ENCODE measurements around the gene KRTAP10-6.

Gene KRTAP10-6

GRCh38 chr21:44637018-44637850 is 44.9 kb upstream of the KRTAP10-6 start, which contains the start of gene KRTAP10-10:
Gene KRTAP10-10 (plus strand): TSS chr21:44637356. CDS start chr21:44637418, 62 bp downstream.
- Histone ChIP-seq H3K4me2 (ENCODE audit: low read depth, low read length, poor library complexity, severe bottlenecking) (no peak within 1 kb of the TSS), H3K27ac (ENCODE audit: low read depth, low read length) (no peak within 1 kb of the TSS), H4K20me1 (ENCODE audit: low read depth, low read length) (no peaks in the 10 kb centered on the region), H3K79me2 (ENCODE audit: insufficient read depth, low read length) (no peaks in the 10 kb centered on the region), H3F3A (ENCODE audit: insufficient read depth) (no peaks in the 10 kb centered on the region), H3K9me2 (replicated peaks; ENCODE audit: insufficient read depth, low read length) (no peaks in the 10 kb centered on the region), H3K27me3 (ENCODE audit: low read length) (no peaks in the 10 kb centered on the region), H3K36me3 (ENCODE audit: low read length) (no peaks in the 10 kb centered on the region), H2AFZ (ENCODE audit: low read depth, low read length, severe bottlenecking) (no peak within 1 kb of the TSS), H3K9ac (ENCODE audit: low read length) (no peak within 1 kb of the TSS), H3K9me3 (ENCODE audit: insufficient read depth, low read length) (no peaks in the 10 kb centered on the region), H3K4me3 (ENCODE audit: insufficient read depth, low read length, poor library complexity, severe bottlenecking) (no peak within 1 kb of the TSS)
- no peak for TF ChIP-seq CTCF (IDR thresholded peaks at IDR 0.05; ENCODE audit: insufficient read depth, low read length, poor library complexity, severe bottlenecking)

- no peaks in the 10 kb centered on the region for H3K36me3 ChIP-seq (ENCODE audit: low read length)
- H2AFZ ChIP-seq (ENCODE audit: low read depth, low read length, severe bottlenecking), result no peak overlapping the region
- H3F3A ChIP-seq (ENCODE audit: insufficient read depth), result no peaks in the 10 kb centered on the region
- H3K27me3 ChIP-seq (ENCODE audit: low read length), result no peaks in the 10 kb centered on the region
- no peaks in the 10 kb centered on the region for H4K20me1 ChIP-seq (ENCODE audit: low read depth, low read length)
- H3K4me3 ChIP-seq (ENCODE audit: insufficient read depth, low read length, poor library complexity, severe bottlenecking), result no peak overlapping the region
- no peak overlapping the region for H3K9ac ChIP-seq (ENCODE audit: low read length)
- no peaks in the 10 kb centered on the region for H3K9me2 ChIP-seq (replicated peaks; ENCODE audit: insufficient read depth, low read length)
- no peaks in the 10 kb centered on the region for H3K9me3 ChIP-seq (ENCODE audit: insufficient read depth, low read length)
- TF ChIP-seq CTCF (IDR thresholded peaks at IDR 0.05; ENCODE audit: insufficient read depth, low read length, poor library complexity, severe bottlenecking) (no peak), EZH2phosphoT487 (conservative IDR thresholded peaks at IDR 0.05; ENCODE audit: low read length) (no peak)
- no peak overlapping the region for H3K27ac ChIP-seq (ENCODE audit: low read depth, low read length)
- no peak overlapping the region for H3K4me2 ChIP-seq (ENCODE audit: low read depth, low read length, poor library complexity, severe bottlenecking)
- H3K79me2 ChIP-seq (ENCODE audit: insufficient read depth, low read length), result no peaks in the 10 kb centered on the region
These were observed 44.1 kb upstream of the KRTAP10-6 start for GRCh38 chr21:44636209-44637017.

- no peak overlapping the region for H3K4me2 ChIP-seq (ENCODE audit: low read depth, low read length, poor library complexity, severe bottlenecking)
- H3K4me3 ChIP-seq (ENCODE audit: insufficient read depth, low read length, poor library complexity, severe bottlenecking), result no peak overlapping the region
These were observed 39.8 kb upstream of the KRTAP10-6 start for GRCh38 chr21:44632067-44632466.

More at GRCh38 chr21:44632067-44632466, 39.8 kb upstream of the KRTAP10-6 start:
- H3K36me3 ChIP-seq (ENCODE audit: low read length), result no peaks in the 10 kb centered on the region
- H3K9ac ChIP-seq (ENCODE audit: low read length), result no peak overlapping the region
- no peaks in the 10 kb centered on the region for H4K20me1 ChIP-seq (ENCODE audit: low read depth, low read length)
- no peak for TF ChIP-seq CTCF (IDR thresholded peaks at IDR 0.05; ENCODE audit: insufficient read depth, low read length, poor library complexity, severe bottlenecking)
- no peak for TF ChIP-seq EZH2phosphoT487 (conservative IDR thresholded peaks at IDR 0.05; ENCODE audit: low read length)
- no peaks in the 10 kb centered on the region for H3K9me3 ChIP-seq (ENCODE audit: insufficient read depth, low read length)
- no peaks in the 10 kb centered on the region for H3F3A ChIP-seq (ENCODE audit: insufficient read depth)
- H3K9me2 ChIP-seq (replicated peaks; ENCODE audit: insufficient read depth, low read length), result no peaks in the 10 kb centered on the region
- no peak overlapping the region for H3K27ac ChIP-seq (ENCODE audit: low read depth, low read length)
- H3K27me3 ChIP-seq (ENCODE audit: low read length), result no peaks in the 10 kb centered on the region
- no peak overlapping the region for H2AFZ ChIP-seq (ENCODE audit: low read depth, low read length, severe bottlenecking)
- H3K79me2 ChIP-seq (ENCODE audit: insufficient read depth, low read length), result no peaks in the 10 kb centered on the region
